Stimulated activated CD4-positive, alpha-beta T cell treated with anti-CD3 and anti-CD28 coated beads, Interleukin-1b, Interleukin-23, amount 100 ng/mL, for 4 hours (primary cell): ENCODE results near the gene NT5C3B.
A peak's percentile ranks its signal among the peaks of the same experiment; 100 is the strongest.
"Not testable (repeated sequence)": the region's sequence is repeated elsewhere in the genome, so short reads cannot be mapped to it uniquely, and the experiment has no call there.

Experiments used
- DNase-seq, 2 donors: peaks; one replicate each; pipeline ENCODE4 v3.0.0-alpha.2; 2020; ENCODE audit warnings: low read depth in 2 of 2

The NT5C3B gene

DNA sequence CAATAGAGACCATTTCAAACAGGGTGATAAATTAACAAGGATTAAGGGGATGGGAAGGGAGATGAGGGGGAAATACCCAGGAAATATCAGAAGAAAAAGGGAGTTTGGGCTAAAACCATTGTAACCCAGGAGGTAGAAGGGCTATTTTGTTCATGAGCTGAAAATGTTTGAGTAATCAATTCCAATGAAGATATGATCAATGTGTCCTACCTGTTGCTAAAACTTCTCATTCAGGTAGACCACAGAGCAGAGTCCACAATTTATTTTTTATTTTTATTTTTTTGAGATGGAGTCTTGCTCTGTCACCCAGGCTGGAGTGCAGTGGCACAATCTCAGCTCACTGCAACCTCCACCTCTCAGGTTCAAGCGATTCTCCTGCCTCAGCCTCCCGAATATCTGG is 3.4 kb upstream of the NT5C3B start:
- DNase-seq, result not testable (repeated sequence)

DNA sequence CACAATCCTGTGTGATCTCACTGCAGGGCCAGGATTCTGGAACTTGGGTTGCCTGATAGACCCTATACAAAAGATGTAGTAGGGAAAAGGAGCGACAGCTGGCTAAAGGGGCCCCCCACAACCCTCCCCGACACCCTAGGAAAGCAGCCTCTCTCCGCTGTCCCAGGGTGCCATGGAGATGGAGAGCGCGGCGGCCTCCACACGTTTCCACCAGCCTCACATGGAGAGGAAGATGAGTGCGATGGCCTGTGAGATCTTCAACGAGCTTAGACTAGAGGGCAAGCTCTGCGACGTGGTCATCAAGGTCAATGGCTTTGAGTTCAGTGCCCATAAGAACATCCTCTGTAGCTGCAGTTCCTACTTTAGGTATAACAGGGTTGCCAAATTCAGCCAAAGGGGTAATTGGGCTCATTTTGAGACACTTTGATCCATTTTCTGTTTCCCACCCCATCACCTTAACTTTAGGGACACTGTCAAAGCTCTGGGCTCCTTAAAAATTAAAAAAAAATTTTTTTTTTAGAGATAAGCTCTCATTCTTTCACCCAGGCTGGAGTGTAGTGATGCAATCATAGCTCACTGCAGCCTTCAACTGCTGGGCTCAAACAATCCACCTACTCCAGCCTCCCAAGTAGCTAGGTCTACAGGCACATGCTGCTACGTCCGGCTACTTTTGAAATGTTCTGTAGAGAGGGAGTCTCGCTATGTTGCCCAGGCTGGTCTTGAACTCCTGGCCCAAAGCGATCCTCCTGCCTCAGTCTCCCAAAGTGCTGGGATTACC is 1.9 kb upstream of the NT5C3B start, which contains the start of gene KLHL10:
KLHL10 (plus strand) TSS at position 65 of the 778 bp plus-strand sequence; CDS start at position 173, 108 bp downstream.
- no peak for DNase-seq

DNA sequence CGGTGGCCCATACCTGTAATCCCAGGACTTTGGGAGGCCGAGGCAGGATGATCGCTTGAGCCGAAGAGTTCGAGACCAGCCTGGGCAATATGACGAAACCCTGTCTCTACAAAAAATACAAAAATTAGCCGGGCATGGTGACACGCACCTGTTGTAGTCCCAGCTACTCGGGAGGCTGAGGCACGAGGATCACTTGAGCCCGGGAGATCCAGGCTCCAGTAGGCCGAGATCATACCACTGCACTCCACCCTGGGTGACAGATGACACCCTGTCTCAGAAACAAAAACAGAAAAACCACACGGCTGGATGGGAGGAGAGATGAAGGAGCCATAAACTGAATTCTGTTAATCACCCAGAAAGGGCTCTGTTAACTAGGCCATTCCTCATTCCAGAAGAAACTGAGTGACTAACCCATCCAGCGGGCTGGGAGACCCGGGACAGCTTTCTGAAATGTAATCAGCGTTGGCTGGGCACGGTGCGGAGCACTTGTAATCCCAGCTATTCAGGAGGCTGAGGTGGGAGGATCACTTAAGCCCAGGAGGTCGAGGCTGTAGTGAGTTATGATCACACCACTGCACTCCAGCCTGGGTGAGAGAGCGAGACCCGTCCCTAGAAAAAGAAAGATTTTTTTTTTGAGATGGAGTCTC is 641 bp upstream of the NT5C3B start:
- no peak for DNase-seq

DNA sequence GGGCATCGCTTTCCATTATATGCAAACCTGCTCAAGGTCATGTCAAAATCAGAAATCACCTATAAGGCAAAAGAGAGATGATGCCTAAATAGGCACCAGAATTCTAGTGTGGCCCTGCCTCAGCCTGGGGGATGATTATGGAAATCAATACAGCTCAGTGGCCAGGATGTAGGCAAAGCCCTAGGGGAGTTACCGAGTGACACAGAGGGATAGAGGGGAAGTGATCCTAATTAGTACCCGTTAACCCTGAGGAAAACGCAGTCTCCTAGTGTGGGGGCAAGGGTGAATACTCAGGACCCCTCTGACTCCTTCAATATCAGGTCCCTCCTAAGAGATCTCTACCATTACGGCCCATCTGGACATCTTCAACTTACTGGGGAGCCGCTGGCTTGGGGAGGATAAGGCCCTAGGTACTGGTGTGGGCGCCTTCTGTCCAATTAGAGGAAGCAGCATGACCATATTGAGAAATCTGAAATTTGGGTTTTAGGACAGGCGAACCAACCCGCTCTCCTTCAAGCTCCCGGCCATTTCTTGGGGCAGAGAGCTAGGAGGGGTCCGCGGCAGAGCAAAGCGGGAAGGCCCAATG is 725 bp downstream of the NT5C3B start:
- no peak for DNase-seq

DNA sequence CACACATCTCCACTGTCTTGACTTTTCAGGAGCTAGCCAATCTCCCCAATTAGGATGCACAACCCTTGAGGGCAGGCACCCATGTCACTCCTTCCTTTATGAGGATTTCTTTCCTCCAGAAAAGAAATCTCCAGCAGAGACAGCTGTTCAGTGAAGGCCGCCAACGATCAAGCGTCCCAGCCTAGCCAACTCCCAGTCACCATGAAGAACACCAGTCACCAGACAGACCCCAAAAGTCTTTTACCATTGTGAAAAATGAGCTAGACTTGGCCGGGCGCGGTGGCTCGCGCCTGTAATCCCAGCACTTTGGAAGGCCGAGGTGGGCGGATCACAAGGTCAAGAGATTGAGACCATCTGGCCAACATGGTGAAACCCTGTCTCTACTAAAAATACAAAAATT is 6.1 kb downstream of the NT5C3B start:
- not testable (repeated sequence) for DNase-seq

DNA sequence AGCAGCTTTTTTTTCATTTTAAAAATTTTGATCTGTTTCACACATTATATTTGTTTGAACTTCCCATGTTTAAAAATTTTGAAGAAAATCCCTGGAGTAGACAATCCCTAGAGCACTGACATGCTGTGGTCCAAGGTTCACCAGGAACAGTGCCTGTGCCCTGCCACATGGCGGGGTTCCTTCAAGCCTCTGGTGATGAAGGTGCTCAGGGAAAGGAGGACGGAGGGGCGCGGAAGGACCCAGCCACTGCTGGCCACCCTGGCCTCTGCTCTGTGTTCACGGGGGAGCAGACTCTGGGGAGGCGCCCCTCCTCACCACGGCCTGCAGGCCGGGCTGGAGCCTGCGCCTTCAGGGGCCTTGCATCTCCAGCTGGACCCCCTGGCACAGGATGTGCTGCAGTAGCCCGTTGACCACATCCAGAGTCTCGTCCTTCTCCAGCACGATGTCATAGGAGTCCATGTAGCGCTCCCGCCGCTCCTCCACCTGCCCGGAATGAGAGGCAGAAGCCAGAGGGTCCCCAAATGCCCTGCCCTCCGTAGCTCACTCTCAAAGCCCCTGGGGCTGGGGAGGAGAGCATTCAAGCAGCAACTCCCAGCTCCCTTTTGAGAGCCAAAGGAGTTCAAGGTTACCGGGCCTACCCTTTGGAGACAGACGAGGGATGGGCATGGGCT is 10.7 kb downstream of the NT5C3B start:
- DNase-seq, result no peak

DNA sequence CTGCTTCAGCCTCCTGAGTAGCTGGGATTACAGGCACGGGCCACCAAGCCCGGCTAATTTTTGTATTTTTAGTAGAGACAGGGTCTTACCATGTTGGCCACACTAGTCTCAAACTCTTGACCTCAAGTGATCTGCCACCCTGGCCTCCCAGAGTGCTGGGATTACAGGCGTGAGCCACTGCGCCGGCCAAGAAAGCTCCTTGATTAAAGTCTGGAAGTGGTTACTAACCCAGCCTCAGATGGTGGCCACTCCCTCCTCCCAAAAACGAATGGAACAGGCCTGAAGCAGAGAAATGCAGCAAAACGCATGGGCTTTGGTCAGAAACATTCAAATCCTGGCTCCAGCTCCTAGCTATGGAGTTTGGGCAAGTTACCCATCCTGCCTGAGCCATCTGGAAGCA is 11.9 kb downstream of the NT5C3B start:
- no peak for DNase-seq

DNA sequence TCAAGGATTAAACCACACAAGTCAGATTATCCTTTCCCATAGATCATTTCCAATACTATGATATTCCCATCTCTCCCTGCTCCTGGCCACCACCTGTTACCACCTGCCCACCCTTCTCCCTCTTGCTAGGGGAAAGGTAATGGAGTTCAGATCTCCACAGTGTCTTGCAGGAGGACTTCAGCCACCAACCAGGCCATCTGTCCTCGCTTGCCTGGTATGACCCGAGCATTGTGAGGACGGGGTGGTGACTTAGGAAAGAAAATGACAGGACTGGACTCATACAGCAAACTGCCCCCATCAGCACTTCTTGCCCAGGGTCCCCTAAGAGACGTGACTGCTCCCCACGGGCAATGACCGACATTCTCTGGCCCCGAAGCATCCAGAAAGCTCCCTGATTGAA is 12.5 kb downstream of the NT5C3B start:
- DNase-seq, result no peak

DNA sequence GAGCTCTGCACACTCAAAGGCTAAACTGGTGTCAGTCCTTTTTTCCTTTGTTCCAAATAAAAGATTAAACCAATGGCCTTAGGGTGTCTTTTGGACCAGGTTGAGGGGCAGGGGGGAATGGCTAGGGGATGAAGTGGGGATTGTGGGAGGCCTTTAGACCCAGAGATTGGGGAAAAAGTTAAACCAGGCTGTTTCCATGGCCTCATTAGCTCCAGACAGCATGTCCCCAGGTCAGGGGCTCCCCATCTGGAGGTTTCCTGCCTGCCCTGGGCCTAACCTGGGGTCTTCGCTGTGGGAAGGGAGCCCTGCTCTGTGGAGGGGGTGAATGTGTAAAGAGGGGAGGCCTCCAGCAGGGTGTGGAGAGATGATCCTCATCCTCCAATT is 12.9 kb downstream of the NT5C3B start:
- DNase-seq, result no peak

DNA sequence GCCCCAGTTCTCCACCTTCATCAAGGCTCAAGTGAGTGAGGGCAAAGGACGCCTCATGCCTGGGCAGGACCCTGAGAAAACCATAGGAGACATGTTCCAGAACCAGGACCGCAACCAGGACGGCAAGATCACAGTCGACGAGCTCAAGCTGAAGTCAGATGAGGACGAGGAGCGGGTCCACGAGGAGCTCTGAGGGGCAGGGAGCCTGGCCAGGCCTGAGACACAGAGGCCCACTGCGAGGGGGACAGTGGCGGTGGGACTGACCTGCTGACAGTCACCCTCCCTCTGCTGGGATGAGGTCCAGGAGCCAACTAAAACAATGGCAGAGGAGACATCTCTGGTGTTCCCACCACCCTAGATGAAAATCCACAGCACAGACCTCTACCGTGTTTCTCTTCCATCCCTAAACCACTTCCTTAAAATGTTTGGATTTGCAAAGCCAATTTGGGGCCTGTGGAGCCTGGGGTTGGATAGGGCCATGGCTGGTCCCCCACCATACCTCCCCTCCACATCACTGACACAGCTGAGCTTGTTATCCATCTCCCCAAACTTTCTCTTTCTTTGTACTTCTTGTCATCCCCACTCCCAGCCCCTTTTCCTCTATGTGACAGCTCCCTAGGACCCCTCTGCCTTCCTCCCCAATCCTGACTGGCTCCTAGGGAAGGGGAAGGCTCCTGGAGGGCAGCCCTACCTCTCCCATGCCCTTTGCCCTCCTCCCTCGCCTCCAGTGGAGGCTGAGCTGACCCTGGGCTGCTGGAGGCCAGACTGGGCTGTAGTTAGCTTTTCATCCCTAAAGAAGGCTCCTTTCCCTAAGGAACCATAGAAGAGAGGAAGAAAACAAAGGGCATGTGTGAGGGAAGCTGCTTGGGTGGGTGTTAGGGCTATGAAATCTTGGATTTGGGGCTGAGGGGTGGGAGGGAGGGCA is 13.6 kb downstream of the NT5C3B start:
- no peak for DNase-seq

DNA sequence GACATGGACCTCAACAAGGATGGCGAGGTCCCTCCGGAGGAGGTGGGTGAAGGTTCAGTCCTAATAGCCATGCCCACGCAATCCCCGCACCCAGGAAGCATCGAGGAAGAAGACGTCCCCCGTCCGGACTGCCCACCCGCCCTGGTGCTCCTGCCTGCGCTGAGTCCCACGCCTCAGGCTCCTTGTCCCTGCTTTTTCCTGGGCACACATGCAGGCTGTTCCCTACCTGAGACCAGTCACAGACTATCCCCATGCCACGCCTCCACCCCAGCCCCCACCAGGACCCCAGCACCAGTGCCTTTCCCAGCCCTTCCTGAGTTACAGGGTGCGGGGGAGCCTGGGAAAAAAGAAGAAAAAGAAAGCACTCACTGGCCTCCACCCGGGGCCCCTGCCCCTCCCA is 14.3 kb downstream of the NT5C3B start:
- no peak for DNase-seq

DNA sequence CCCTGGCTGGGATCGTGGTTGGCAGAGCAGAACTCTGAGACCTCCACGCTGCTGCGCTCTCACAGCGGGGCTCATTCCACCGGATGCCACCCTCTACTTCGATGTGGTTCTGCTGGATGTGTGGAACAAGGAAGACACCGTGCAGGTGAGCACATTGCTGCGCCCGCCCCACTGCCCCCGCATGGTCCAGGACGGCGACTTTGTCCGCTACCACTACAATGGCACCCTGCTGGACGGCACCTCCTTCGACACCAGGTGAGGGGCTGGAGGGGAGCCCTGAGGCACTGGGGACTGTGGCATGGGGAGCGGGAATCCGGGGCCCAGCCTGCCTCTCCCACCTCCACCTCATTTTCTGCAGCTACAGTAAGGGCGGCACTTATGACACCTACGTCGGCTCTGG is 18.0 kb downstream of the NT5C3B start:
- DNase-seq, result no peak

DNA sequence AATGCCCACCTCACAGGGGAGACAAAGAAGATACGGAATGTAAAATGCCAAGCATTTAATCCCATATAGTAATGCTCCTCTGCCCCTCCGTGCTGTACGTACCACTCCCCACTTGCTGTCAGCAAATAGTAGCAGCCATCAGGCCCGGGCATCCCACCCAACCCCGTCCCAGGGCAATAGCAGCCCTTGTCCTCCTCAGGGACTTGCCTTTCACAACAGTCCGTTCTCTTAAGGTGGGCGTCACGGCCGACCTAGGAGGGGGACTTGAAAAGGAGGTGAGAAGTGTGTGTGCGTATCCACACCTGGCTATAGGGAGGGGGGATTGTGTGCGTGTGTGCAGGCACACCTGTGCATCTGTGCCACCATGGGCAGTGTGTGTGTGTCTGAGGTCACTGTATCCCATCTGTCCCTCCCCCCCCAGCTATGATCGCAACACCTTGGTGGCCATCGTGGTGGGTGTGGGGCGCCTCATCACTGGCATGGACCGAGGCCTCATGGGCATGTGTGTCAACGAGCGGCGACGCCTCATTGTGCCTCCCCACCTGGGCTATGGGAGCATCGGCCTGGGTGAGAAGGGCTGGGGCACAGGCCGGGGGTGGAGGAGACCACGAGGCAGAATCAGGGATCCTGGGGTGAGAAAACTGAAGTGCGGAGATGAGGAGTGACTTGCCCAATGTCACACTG is 19.3 kb downstream of the NT5C3B start:
- DNase-seq, result no peak

DNA sequence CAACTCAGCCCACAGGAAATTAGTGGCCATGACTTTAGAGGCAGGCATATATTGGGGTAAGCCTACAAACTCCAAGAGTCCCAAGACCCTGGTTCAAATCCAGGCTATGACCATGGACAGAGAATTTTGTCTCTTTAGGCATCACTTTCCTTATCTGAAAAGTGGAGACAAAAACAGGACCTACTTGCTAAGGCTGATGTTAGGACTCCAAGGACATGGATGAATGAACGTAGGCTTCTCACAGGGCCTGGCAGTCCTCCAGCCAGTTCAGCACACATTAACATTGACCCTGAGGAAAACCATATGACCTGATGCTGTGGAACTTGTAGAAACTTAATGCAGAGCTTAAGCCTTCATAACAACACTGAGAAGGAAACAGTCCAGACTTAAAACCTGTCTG is 21.8 kb downstream of the NT5C3B start:
- no peak for DNase-seq

DNA sequence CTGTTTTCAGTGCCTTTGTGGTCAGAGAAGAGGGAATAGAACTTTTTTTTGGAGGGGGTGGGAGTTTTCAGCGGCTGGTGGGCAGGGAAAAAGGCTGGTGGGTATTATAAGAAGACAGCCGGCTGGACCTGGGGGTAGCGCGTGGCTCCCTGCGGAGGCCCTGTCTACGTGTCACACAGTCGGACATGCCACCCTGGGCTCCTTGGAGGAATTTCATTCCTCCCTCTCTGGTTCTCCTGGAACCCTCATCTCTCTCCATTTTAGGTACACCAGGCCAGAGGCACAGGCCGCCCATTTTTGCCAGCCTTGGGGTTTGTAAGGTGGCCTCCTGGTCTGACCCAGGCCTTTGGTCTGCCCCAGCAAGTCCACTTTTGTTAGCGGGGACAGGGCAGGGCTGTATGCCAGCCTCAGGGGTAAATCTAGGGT is 22.3 kb downstream of the NT5C3B start:
- no peak for DNase-seq

DNA sequence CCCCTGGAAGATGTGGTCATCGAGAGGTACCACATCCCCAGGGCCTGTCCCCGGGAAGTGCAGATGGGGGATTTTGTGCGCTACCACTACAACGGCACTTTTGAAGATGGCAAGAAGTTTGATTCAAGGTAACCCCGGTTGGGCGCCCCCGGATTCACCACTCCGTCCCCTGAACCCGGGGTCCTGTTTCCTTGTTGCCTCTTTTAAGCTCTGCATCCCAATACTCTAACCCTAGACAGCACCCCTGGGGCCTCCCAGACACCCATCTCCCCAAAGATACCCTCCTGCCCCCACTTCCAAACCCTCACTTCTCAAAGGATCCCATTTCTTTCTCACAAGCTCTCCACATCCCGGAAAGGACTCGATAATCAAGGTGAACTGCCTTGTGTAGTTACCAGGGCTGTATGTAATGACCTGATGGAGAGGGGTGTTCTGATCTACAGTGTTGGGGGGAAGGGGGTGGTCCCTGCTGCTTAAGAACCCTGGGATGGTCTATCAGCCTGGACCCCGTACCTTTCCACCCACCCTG is 22.8 kb downstream of the NT5C3B start:
- DNase-seq, result no peak

DNA sequence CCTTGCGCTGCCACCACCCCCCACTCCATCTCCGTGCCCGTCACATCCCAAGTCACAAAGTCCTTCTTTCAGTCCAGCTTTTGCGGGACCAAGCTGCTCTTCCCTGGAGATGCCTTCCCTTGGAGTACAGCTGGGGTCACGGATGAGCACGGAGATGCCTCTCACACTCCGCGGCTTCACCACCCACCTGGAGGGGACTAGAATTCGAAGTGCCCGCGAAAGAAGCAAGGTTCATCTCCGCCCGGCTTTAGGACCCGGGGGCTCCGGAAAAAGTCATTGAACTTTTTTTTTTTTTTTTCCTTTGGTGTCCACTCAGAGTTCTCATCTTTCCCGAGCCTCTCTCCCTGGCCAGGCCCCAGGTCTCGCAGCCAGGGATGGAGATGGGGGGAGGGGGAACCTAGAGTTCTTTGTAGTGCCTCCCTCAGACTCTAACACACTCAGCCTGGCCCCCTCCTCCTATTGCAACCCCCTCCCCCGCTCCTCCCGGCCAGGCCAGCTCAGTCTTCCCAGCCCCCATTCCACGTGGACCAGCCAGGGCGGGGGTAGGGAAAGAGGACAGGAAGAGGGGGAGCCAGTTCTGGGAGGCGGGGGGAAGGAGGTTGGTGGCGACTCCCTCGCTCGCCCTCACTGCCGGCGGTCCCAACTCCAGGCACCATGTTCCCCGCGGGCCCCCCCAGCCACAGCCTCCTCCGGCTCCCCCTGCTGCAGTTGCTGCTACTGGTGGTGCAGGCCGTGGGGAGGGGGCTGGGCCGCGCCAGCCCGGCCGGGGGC is 23.5 kb downstream of the NT5C3B start, which contains the start of gene FKBP10:
FKBP10 (plus strand) TSS at position 624 of the 771 bp plus-strand sequence; CDS start at position 655, 31 bp downstream.
- DNase-seq, result peak in 1 of 2 donors; percentile 12

DNA sequence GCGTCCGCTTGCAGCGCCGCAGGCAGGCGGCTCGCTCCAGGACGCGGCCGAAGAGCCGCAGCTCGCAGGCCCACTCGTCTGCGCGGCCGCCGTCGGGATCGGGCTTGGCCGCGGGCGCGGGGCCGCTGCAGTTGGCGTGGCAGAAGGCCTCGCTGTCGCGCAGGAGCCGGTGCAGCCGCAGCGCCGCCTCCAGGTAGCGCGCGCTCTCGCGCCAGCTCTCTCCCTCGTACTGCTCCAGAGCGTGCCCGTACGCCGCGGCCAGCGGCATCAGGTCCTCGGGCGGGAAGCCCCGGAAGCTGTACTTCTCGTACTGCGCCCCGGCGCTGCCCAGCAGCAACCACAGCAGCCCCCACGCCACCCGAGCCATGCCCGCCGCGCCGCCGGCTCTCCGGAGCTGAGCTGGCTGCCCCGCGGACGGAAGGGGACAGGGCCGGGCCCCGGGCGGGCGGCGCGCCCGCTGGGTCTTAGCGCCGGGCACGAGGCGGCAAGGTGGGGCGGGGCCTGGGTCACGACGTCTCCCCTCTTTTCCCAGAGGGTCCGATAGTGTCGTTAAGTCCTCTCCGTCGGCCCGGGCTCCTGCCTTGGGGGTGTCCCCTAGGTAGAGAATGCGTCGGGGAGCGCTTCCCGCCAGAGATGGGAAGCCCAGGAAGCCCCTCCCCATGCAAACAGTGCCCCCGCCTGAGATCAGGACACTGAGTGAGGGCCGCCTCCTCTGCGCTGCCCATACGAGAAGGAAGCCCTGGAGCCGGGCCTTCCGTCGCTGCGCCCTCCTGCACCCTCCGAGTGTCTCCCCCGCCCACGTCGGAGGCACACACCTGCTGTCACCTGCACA is 24.3 kb downstream of the NT5C3B start, which contains the start of gene P3H4:
P3H4 (minus strand) TSS at position 401 of the 832 bp plus-strand sequence; CDS start at position 367, 34 bp downstream.
- DNase-seq, result peak; percentile 46 to 67
